MCF 10A (cell line): Measurements from ENCODE around the gene DNAJC15. TPM values are rescaled to one million over a fixed set of nuclear protein-coding genes. Genes with fewer than 3 reads are reported as not detected.
"Not testable (repeated sequence)": the region's sequence is repeated elsewhere in the genome, so short reads cannot be mapped to it uniquely, and the experiment has no call there.

Source experiments
- BruUV-seq: library from RNA; stranded (reverse); fragments of 400-500 nt; replicated peaks from 2 replicates; lab custom pipeline; 2021; lab: Mats Ljungman, UMichigan
- CTCF ChIA-PET: fragments of 300-600 bp; sonication (Branson Sonifier 250); formaldehyde crosslinking; extraction: SDS; loops from one replicate; lab custom pipeline; 2021; ENCODE audit warnings: antibody characterized with exemption, inconsistent platforms; lab: Yijun Ruan, JAX
- POLR2A ChIA-PET: fragments of 300-600, 350-650 bp; sonication (Branson Sonifier 250); formaldehyde crosslinking; extraction: SDS; loops from one replicate; lab custom pipeline; 2020; ENCODE audit warnings: antibody characterized with exemption, inconsistent platforms; lab: Yijun Ruan, JAX
- DNase-seq: peaks from one replicate; pipeline ENCODE4 v3.0.0-alpha.2; 2018; ENCODE audit not compliant: unreplicated experiment
- H3K27ac Mint-ChIP-seq: one replicate; pipeline ENCODE4 v1.8.0; 2022; ENCODE audit warnings: mild to moderate bottlenecking, low read depth, mixed read lengths; ENCODE audit not compliant: unreplicated experiment
- H3K27me3 Mint-ChIP-seq: one replicate; pipeline ENCODE4 v1.8.0; 2022; ENCODE audit warnings: mixed read lengths; ENCODE audit not compliant: insufficient read depth, unreplicated experiment
- H3K36me3 Mint-ChIP-seq: one replicate; pipeline ENCODE4 v1.8.0; 2022; ENCODE audit warnings: mild to moderate bottlenecking, moderate library complexity, mixed read lengths; ENCODE audit not compliant: insufficient read depth, unreplicated experiment
- H3K4me1 Mint-ChIP-seq: one replicate; pipeline ENCODE4 v1.8.0; 2022; ENCODE audit warnings: mixed read lengths; ENCODE audit not compliant: insufficient read depth, unreplicated experiment
- H3K4me3 Mint-ChIP-seq: one replicate; pipeline ENCODE4 v1.8.0; 2022; ENCODE audit warnings: mild to moderate bottlenecking, moderate library complexity, mixed read lengths; ENCODE audit not compliant: unreplicated experiment
- H3K9me3 Mint-ChIP-seq: one replicate; pipeline ENCODE4 v1.8.0; 2022; ENCODE audit warnings: mixed read lengths; ENCODE audit not compliant: unreplicated experiment
- intact Hi-C: fragments of 100-400 bp; cut with micrococcal nuclease; formaldehyde crosslinking; loops from 2 replicates; pipeline ENCODE4 v1.14.1; 2022
- total RNA-seq: library from RNA; stranded (reverse); gene quantifications from 2 replicates; pipeline ENCODE4 v1.2.3, GENCODE V29; 2022
- TF ChIP-seq, protein P1 (sequence below): fragments of 200-600 bp; IDR thresholded peaks from one replicate; pipeline ENCODE4 v1.8.0; 2022; ENCODE audit warnings: antibody characterized with exemption, mild to moderate bottlenecking; ENCODE audit not compliant: unreplicated experiment

DNAJC15 gene
- total RNA-seq, 1 experiment from 2014 or later: 34.0 TPM

DNA sequence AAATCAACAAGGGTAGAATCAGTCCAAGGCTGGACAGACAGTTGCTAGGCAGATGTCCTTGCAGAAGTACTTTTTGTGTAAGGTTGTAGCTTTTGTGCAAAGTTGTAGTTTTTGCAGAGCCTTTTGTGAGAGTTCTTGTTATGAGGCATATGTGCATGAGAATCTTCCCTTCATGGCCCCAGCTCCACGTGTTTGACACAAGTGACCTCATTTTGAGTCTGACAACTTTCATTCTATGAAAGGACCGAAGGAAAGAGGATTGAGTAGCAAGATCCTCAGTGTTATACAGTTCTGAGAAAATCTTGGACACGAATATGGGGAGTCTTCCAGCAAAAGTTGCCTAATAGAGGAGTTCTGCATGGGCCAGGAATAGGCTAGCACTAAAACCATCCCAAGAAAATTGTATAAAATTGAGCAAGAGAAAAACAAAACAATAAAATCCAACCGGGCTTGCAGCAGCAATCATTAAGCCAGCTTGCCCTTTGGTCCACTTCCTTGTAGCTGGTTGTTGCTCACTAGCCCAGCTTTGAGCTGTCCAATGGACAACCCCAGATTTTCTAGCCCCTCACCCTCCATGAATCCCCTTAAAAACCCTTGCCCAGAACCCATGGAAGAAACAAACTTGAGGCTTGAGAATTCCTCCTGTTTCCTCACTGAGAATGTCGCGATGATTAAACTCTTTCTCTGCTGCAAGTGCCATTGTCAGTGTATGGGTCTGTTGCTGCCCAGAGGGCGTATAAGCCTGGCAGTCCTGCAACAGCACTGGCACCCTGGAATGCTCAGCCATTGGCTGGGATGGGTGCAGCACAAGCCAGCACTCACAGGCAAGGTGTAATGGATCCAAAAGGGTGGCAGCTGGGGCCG lies 37.8 kb upstream of the DNAJC15 start:
- no peaks in the 10 kb centered on the region for H3K36me3 Mint-ChIP-seq
- intact Hi-C loops: no loop called here
- BruUV-seq: no TSS peak
- TF ChIP-seq, protein P1, sequence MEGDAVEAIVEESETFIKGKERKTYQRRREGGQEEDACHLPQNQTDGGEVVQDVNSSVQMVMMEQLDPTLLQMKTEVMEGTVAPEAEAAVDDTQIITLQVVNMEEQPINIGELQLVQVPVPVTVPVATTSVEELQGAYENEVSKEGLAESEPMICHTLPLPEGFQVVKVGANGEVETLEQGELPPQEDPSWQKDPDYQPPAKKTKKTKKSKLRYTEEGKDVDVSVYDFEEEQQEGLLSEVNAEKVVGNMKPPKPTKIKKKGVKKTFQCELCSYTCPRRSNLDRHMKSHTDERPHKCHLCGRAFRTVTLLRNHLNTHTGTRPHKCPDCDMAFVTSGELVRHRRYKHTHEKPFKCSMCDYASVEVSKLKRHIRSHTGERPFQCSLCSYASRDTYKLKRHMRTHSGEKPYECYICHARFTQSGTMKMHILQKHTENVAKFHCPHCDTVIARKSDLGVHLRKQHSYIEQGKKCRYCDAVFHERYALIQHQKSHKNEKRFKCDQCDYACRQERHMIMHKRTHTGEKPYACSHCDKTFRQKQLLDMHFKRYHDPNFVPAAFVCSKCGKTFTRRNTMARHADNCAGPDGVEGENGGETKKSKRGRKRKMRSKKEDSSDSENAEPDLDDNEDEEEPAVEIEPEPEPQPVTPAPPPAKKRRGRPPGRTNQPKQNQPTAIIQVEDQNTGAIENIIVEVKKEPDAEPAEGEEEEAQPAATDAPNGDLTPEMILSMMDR: no peak
- no peak overlapping the region for H3K4me3 Mint-ChIP-seq
- CTCF ChIA-PET: interaction anchor here (0.5 to 1.9 kb wide), 4 partner anchors 14 to 713 kb away, joined by 3 to 12 read pairs (median 5); no protein-coding TSS in a partner anchor
- peak; percentile 30 for DNase-seq
- no peaks in the 10 kb centered on the region for H3K27me3 Mint-ChIP-seq
- POLR2A ChIA-PET: interaction anchor here (0.6 to 1.4 kb wide), 3 partner anchors 13 to 556 kb away, joined by 3 to 4 read pairs (median 3); no protein-coding TSS in a partner anchor
- peaks cover 11% of the 10 kb centered on the region for H3K4me1 Mint-ChIP-seq
- peak overlapping the region; percentile 3 for H3K27ac Mint-ChIP-seq
- no peaks in the 10 kb centered on the region for H3K9me3 Mint-ChIP-seq

DNA sequence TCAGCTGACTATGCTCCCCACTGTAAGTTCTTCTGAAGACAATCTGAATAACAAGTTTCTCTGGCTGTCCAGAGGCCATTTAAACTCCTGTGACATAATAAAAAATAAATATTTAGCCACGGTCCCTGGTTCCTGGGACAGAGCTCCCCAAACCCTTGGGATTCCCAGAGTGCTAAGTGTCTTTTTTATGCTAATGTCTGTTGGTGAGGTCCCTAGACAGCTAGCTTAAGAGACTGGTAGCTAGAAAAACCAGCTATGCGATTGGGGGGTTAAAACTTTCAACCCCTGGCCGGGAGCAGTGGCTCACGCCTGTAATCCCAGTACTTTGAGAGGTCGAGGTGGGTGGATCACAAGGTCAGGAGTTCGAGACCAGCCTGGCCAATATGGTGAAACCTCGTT lies 37.2 kb upstream of the DNAJC15 start:
- H3K27me3 Mint-ChIP-seq: no peaks in the 10 kb centered on the region
- intact Hi-C loops: no loop called here
- POLR2A ChIA-PET: interaction anchor here (0.6 to 1.4 kb wide), 3 partner anchors 14 to 556 kb away, joined by 3 to 4 read pairs (median 3); no protein-coding TSS in a partner anchor
- H3K4me1 Mint-ChIP-seq: peaks cover 8% of the 10 kb centered on the region
- TF ChIP-seq, protein P1: no peak
- CTCF ChIA-PET: interaction anchor here (1.0 to 1.9 kb wide), 2 partner anchors 15 to 17 kb away, joined by 3 to 12 read pairs; no protein-coding TSS in a partner anchor
- H3K9me3 Mint-ChIP-seq: no peaks in the 10 kb centered on the region
- no TSS peak for BruUV-seq
- no peak overlapping the region for H3K27ac Mint-ChIP-seq
- H3K4me3 Mint-ChIP-seq: no peak overlapping the region
- no peak for DNase-seq
- no peaks in the 10 kb centered on the region for H3K36me3 Mint-ChIP-seq

GRCh38 chr13:42990291-42991232 lies 32.8 kb upstream of the DNAJC15 start:
- DNase-seq: no peak
- no TSS peak for BruUV-seq
- Mint-ChIP-seq H3K4me3 (no peak overlapping the region), H3K36me3 (no peaks in the 10 kb centered on the region), H3K27ac (no peak overlapping the region), H3K4me1 (peaks cover under 1% of the 10 kb centered on the region), H3K27me3 (no peaks in the 10 kb centered on the region), H3K9me3 (no peaks in the 10 kb centered on the region)
- ChIA-PET POLR2A (interaction anchor here (0.7 kb wide), 2 partner anchors 15 to 63 kb away, joined by 3 read pairs; no protein-coding TSS in a partner anchor), CTCF (interaction anchor here (1.1 to 1.4 kb wide), 3 partner anchors 21 to 331 kb away, joined by 3 to 5 read pairs (median 3); no protein-coding TSS in a partner anchor)
- TF ChIP-seq, protein P1: no peak
- intact Hi-C loops: loop anchor here (10.0 kb wide), 1 partner anchor 96 kb away; no protein-coding TSS in a partner anchor

GRCh38 chr13:42991233-42991897 lies 32.0 kb upstream of the DNAJC15 start:
- H3K4me3 Mint-ChIP-seq, BruUV-seq: not testable (repeated sequence)
- CTCF ChIA-PET: interaction anchor here (1.1 to 1.3 kb wide), 2 partner anchors 23 to 331 kb away, joined by 3 to 5 read pairs; no protein-coding TSS in a partner anchor

More at GRCh38 chr13:42991233-42991897, 32.0 kb upstream of the DNAJC15 start:
- H3K36me3 Mint-ChIP-seq, POLR2A ChIA-PET, H3K27ac Mint-ChIP-seq, H3K9me3 Mint-ChIP-seq, DNase-seq, H3K27me3 Mint-ChIP-seq, H3K4me1 Mint-ChIP-seq: not testable (repeated sequence)
- intact Hi-C loops: loop anchor here (10.0 kb wide), 1 partner anchor 97 kb away; no protein-coding TSS in a partner anchor
